NB4 (cell line): ENCODE results near the gene F11R.
A peak's percentile ranks its signal among the peaks of the same experiment; 100 is the strongest.

Experiments used
- DNase-seq: peaks from one replicate; pipeline ENCODE4 v3.0.0; 2010; ENCODE audit warnings: low read depth
- H3K4me3 ChIP-seq: one replicate; pipeline ENCODE4 v1.5.1; 2011; ENCODE audit warnings: mild to moderate bottlenecking, low read depth, low read length, moderate library complexity
- MYC ChIP-seq: IDR thresholded peaks from 2 replicates; pipeline ENCODE4 v1.6.1; 2011; ENCODE audit warnings: low read depth, low read length
- POLR2A ChIP-seq: IDR thresholded peaks from 2 replicates; pipeline ENCODE4 v1.6.1; 2011; ENCODE audit warnings: mild to moderate bottlenecking; ENCODE audit not compliant: insufficient read length; ENCODE audit errors: extremely low read depth
- TF ChIP-seq, protein P1 (sequence below): IDR thresholded peaks from 2 replicates; pipeline ENCODE4 v1.6.1; 2011; ENCODE audit warnings: low read depth, low read length
- TF ChIP-seq, protein P2 (sequence below): IDR thresholded peaks from one replicate; pipeline ENCODE4 v1.5.1; 2012; ENCODE audit warnings: low read depth, low read length

The F11R gene

DNA sequence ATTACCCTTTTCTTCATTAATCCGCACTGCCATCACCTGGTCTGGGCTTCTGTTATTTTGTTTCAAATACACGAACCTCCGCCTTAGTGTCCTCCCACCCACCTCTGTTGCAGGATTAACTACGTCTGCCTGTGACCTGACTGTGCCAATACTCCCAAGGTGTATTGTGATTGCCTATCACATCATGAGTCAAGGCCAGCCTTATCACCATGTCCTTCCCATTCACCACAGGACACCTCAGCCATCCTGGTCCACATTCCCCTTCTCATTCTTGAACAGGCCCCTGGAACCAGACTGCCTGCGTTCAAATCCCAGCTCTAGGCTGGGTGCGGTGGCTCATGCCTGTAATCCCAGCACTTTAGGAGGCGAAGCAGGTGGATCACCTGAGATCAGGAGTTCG, 14.4 kb downstream of the F11R start:
- TF ChIP-seq, protein P1, sequence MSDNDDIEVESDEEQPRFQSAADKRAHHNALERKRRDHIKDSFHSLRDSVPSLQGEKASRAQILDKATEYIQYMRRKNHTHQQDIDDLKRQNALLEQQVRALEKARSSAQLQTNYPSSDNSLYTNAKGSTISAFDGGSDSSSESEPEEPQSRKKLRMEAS, result no peak
- TF ChIP-seq MYC (no peak), POLR2A (no peak)
- TF ChIP-seq, protein P2, sequence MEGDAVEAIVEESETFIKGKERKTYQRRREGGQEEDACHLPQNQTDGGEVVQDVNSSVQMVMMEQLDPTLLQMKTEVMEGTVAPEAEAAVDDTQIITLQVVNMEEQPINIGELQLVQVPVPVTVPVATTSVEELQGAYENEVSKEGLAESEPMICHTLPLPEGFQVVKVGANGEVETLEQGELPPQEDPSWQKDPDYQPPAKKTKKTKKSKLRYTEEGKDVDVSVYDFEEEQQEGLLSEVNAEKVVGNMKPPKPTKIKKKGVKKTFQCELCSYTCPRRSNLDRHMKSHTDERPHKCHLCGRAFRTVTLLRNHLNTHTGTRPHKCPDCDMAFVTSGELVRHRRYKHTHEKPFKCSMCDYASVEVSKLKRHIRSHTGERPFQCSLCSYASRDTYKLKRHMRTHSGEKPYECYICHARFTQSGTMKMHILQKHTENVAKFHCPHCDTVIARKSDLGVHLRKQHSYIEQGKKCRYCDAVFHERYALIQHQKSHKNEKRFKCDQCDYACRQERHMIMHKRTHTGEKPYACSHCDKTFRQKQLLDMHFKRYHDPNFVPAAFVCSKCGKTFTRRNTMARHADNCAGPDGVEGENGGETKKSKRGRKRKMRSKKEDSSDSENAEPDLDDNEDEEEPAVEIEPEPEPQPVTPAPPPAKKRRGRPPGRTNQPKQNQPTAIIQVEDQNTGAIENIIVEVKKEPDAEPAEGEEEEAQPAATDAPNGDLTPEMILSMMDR, result no peak
- no peak overlapping the region for H3K4me3 ChIP-seq
- DNase-seq, result no peak

DNA sequence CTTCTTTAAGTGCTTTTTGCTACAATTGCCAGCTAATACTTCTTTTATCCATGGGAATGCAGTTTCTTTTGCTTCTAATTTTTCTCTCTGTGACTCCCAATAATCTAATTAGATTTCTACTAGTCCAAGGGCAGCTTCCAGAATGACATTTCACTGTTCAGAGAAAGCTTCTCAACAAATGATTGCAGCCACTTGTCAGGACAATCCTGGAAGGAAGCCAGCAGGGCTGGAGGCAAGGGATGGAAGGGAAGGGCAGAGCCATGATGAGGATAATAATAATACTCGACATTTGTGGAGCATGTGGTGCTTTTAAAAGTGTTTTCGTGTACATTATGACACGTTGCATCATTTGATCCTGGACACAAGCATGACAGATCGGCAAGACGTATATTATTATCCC, 19.4 kb downstream of the F11R start:
- TF ChIP-seq, protein P2, result no peak
- no peak for TF ChIP-seq POLR2A
- TF ChIP-seq MYC, result no peak
- TF ChIP-seq, protein P1, result no peak

DNA sequence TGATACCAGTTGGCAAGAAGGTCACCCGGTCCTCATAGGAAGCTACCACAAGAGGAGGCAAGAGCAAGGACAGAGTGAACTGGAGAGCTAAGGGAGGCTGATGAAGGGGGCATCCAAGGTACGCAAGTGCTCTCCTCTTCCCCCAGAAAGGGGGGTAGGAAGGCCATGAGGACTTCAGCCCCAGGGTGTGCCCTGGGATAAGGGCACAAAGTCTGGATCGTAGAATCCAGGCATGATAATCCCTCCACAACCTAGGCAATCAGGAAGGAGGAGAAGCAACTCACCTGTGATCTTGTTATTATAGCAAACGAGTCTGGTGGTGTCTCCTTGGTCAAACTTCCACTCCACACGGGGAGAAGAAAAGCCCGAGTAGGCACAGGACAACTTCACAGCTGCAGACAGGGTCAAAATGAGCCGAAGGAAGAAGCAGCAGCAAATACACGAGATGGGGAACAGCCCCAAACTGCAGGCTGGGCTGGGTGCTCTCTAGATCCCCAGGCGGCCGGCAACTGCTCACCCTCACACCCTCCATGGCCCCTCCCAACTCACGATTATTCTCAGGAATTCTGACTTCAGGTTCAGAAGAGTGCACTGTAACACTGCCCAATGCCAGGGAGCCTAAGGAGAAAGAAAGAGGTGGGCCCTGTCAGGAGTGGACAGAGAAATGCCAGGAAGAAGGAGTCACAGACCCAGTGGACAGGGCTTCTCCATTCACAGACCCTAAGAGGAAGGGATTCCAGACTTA, 20.0 kb downstream of the F11R start:
- no peak for DNase-seq
- H3K4me3 ChIP-seq, result no peak overlapping the region
- TF ChIP-seq POLR2A (no peak), MYC (no peak)
- TF ChIP-seq, protein P1, result no peak
- TF ChIP-seq, protein P2, result no peak

More for the DNA sequence above, 19.4 kb downstream of the F11R start:
- no peak for DNase-seq
- H3K4me3 ChIP-seq, result no peak overlapping the region

DNA sequence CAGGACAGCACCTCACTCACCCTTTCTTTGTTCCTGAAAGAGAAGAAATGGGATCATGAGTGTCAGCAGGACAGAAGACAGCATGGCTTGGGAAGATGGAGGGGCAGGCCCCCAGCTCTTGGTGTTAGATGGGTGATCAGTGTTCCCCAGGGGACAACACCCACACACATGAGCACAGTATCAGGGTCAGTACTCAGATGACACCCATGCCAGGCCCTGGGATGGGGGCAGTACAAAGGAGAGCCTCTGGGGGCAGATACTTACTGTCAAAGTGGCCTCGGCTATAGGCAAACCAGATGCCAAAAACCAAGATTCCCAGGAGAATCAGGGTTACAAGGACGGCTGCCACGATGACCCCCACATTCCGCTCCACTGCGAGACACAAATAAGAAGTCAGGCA, 21.6 kb downstream of the F11R start:
- no peak for TF ChIP-seq MYC
- H3K4me3 ChIP-seq, result no peak overlapping the region
- DNase-seq, result no peak

DNA sequence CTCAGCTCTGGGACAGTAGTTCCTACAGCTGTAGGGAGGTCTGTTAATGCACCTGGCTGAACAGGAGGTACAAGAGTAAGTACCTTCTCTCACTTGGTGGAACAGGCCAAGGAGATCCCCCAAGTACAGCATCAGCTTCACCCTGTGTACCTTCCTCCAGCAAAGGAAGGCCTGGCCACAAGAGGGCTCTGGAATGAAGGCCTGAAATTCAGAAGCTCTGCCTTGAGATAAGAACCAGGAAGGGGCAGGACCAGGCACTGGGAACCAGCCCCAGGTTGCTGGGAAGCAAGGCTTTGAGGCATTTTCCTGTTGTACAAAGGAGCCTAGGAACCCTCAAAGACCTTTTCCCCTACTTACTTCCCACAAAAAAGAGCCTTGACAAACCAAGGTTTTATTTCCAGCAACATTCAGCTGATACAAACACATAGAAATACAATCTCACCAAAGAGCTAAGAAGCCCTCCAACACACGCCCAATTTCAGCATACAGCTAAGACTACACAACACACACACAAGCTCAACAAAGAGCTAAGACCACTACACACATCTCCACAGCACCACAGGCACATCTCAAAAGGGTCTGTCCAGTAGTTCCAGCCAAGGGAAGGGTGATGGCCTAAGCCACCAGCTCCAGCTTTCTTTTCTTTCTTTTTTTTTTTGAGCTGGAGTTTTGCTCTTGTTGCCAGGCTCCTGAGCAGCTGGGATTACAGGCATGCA, 23.5 kb downstream of the F11R start:
- DNase-seq, result peak; percentile 68
- TF ChIP-seq, protein P2, result peak; percentile 80
- TF ChIP-seq POLR2A, result no peak
- TF ChIP-seq, protein P1, result no peak
- no peak for TF ChIP-seq MYC
- H3K4me3 ChIP-seq, result no peak overlapping the region

DNA sequence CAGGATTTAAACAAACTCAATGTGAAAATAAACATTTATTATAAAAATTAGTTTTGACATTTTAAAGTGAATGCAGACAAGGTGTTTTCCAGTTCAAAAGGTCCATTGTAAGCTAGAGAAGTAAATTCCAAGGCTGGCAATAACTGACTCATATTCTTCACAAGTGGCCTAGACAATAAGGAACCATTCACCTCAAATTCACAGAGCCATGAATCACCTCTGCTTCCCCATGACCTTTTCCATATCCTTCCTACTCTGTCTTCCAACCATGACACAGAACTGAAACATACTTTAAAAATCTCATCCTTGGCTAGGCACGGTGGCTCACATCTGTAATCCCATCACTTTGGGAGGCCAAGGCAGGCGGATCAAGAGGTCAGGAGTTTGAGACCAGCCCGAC, 24.8 kb downstream of the F11R start:
- no peak for DNase-seq

More for the DNA sequence above, 24.8 kb downstream of the F11R start:
- H3K4me3 ChIP-seq, result no peak overlapping the region
- TF ChIP-seq MYC, result no peak
- TF ChIP-seq, protein P2, result no peak
- TF ChIP-seq, protein P1, result no peak
- TF ChIP-seq POLR2A, result no peak
